PC-3 (cell line): ENCODE data around the gene BANK1. TPM values are rescaled to one million over a fixed set of nuclear protein-coding genes. Genes with fewer than 3 reads are reported as not detected.

Source experiments
- ATAC-seq: fragments of 200-7000 bp; cut with Tn5 transposase; 2 replicates; pipeline ENCODE4 v1.9.1; 2020; ENCODE audit warnings: mild to moderate bottlenecking, moderate library complexity
- BruUV-seq: library from RNA; stranded (reverse); fragments of 400-500 nt; replicated peaks from 2 replicates; lab custom pipeline; 2021; lab: Mats Ljungman, UMichigan
- CTCF ChIA-PET: fragments of 300-600 bp; sonication (Branson Sonifier 250); formaldehyde crosslinking; loops from one replicate; lab custom pipeline; 2022; ENCODE audit warnings: antibody characterized with exemption; lab: Charles Lee
- POLR2A ChIA-PET: fragments of 300-600 bp; sonication (Branson Sonifier 250); formaldehyde crosslinking; loops from one replicate; lab custom pipeline; 2022; ENCODE audit warnings: antibody characterized with exemption; ENCODE audit not compliant: unreplicated experiment; lab: Charles Lee
- DNase-seq: peaks from one replicate; pipeline ENCODE4 v3.0.0-alpha.2; 2015
- H2AFZ ChIP-seq: fragments of 300-600 bp; sonication (generic); 2 replicates; pipeline ENCODE4 v1.6.0; 2016; ENCODE audit warnings: antibody characterized with exemption, low read length
- H3F3A ChIP-seq: fragments of 300-600 bp; sonication (generic); one replicate; pipeline ENCODE4 v1.6.0; 2017; ENCODE audit warnings: antibody characterized with exemption, low read length, control low read depth, mild to moderate bottlenecking; ENCODE audit not compliant: unreplicated experiment
- H3K27ac ChIP-seq: fragments of 300-600 bp; sonication (generic); 2 replicates; pipeline ENCODE4 v1.5.1; 2016; ENCODE audit warnings: mild to moderate bottlenecking, low read length
- H3K27me3 ChIP-seq: fragments of 300-600 bp; sonication (generic); 2 replicates; pipeline ENCODE4 v1.6.1; 2016; ENCODE audit warnings: low read length, mixed read lengths
- H3K36me3 ChIP-seq: fragments of 300-600 bp; sonication (generic); 2 replicates; pipeline ENCODE4 v1.6.1; 2016; ENCODE audit warnings: low read depth, mixed run types, low read length, mixed read lengths
- H3K4me1 ChIP-seq: fragments of 300-600 bp; sonication (generic); 2 replicates; pipeline ENCODE4 v1.5.1; 2016; ENCODE audit warnings: low read length; ENCODE audit not compliant: insufficient read depth
- H3K4me2 ChIP-seq: fragments of 300-600 bp; sonication (generic); 2 replicates; pipeline ENCODE4 v1.6.0; 2016; ENCODE audit warnings: low read length
- H3K4me3 ChIP-seq: fragments of 300-600 bp; sonication (generic); 2 replicates; pipeline ENCODE4 v1.5.1; 2016; ENCODE audit warnings: mild to moderate bottlenecking, low read length, mixed read lengths
- H3K79me2 ChIP-seq: fragments of 300-600 bp; sonication (generic); 2 replicates; pipeline ENCODE4 v1.6.1; 2017; ENCODE audit warnings: low read length, mixed read lengths
- H3K9ac ChIP-seq: fragments of 300-600 bp; sonication (generic); 2 replicates; pipeline ENCODE4 v1.6.0; 2016; ENCODE audit warnings: mild to moderate bottlenecking, low read length
- H3K9me2 ChIP-seq: fragments of 300-600 bp; sonication (generic); replicated peaks from 2 replicates; pipeline ENCODE4 v1.6.1; 2016; ENCODE audit warnings: mixed run types, low read length, mixed read lengths
- H3K9me3 ChIP-seq: fragments of 300-600 bp; sonication (generic); 2 replicates; pipeline ENCODE4 v1.6.1; 2016; ENCODE audit warnings: low read length, mixed read lengths
- H4K20me1 ChIP-seq: fragments of 300-600 bp; sonication (generic); 2 replicates; pipeline ENCODE4 v1.6.1; 2016; ENCODE audit warnings: low read length, mixed read lengths
- EZH2 ChIP-seq: fragments of 300-600 bp; sonication (generic); IDR thresholded peaks from one replicate; pipeline ENCODE4 v1.6.1; 2017; ENCODE audit warnings: antibody characterized with exemption, mild to moderate bottlenecking, low read length; ENCODE audit not compliant: unreplicated experiment
- EZH2phosphoT487 ChIP-seq: fragments of 300-600 bp; sonication (generic); IDR thresholded peaks from 2 replicates; pipeline ENCODE4 v1.6.1; 2018; ENCODE audit warnings: mild to moderate bottlenecking, antibody characterized with exemption, low read length, borderline replicate concordance
- intact Hi-C: fragments of 100-400 bp; cut with micrococcal nuclease; formaldehyde crosslinking; loops from 2 replicates; pipeline ENCODE4 v1.9.0; 2023
- total RNA-seq: library from RNA; depleted of rRNA; stranded (reverse); fragments of >200 nt; gene quantifications from 2 replicates; pipeline ENCODE4 v1.2.3, GENCODE V29; 2014
- TF ChIP-seq, protein P1 (sequence below): fragments of 300-600 bp; sonication (generic); conservative IDR thresholded peaks from 2 replicates; pipeline ENCODE4 v1.5.1; 2017; ENCODE audit warnings: antibody characterized with exemption, low read depth, mild to moderate bottlenecking, low read length

The BANK1 gene
- total RNA-seq, 1 experiment from 2014 or later: 1.5 TPM

- no peaks in the 10 kb centered on the region for H3F3A ChIP-seq
- ATAC-seq: no peak
- no peaks in the 10 kb centered on the region for H3K9me2 ChIP-seq
- H3K4me1 ChIP-seq: 0 out of 2 replicates have a peak, but pooled peaks cover 4% of the 10 kb centered on the region
- H2AFZ ChIP-seq: no peak overlapping the region
- no peaks in the 10 kb centered on the region for H3K9me3 ChIP-seq
- no peak overlapping the region for H3K27ac ChIP-seq
- H3K9ac ChIP-seq: no peak overlapping the region
- no peaks in the 10 kb centered on the region for H3K79me2 ChIP-seq
- no TSS peak for BruUV-seq
- no peak overlapping the region for H3K4me3 ChIP-seq
- no peaks in the 10 kb centered on the region for H3K27me3 ChIP-seq
- TF ChIP-seq, protein P1, sequence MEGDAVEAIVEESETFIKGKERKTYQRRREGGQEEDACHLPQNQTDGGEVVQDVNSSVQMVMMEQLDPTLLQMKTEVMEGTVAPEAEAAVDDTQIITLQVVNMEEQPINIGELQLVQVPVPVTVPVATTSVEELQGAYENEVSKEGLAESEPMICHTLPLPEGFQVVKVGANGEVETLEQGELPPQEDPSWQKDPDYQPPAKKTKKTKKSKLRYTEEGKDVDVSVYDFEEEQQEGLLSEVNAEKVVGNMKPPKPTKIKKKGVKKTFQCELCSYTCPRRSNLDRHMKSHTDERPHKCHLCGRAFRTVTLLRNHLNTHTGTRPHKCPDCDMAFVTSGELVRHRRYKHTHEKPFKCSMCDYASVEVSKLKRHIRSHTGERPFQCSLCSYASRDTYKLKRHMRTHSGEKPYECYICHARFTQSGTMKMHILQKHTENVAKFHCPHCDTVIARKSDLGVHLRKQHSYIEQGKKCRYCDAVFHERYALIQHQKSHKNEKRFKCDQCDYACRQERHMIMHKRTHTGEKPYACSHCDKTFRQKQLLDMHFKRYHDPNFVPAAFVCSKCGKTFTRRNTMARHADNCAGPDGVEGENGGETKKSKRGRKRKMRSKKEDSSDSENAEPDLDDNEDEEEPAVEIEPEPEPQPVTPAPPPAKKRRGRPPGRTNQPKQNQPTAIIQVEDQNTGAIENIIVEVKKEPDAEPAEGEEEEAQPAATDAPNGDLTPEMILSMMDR: no peak
- TF ChIP-seq EZH2: no peak
- TF ChIP-seq EZH2phosphoT487: no peak
- no peak for DNase-seq
- ChIA-PET CTCF (no interaction called here), POLR2A (no interaction called here)
- H4K20me1 ChIP-seq: no peaks in the 10 kb centered on the region
- no peak overlapping the region for H3K4me2 ChIP-seq
- intact Hi-C loops: no loop called here
- H3K36me3 ChIP-seq: no peaks in the 10 kb centered on the region
These were observed 201.9 kb downstream of the BANK1 start for GRCh38 chr4:101992446-101992845.

DNA sequence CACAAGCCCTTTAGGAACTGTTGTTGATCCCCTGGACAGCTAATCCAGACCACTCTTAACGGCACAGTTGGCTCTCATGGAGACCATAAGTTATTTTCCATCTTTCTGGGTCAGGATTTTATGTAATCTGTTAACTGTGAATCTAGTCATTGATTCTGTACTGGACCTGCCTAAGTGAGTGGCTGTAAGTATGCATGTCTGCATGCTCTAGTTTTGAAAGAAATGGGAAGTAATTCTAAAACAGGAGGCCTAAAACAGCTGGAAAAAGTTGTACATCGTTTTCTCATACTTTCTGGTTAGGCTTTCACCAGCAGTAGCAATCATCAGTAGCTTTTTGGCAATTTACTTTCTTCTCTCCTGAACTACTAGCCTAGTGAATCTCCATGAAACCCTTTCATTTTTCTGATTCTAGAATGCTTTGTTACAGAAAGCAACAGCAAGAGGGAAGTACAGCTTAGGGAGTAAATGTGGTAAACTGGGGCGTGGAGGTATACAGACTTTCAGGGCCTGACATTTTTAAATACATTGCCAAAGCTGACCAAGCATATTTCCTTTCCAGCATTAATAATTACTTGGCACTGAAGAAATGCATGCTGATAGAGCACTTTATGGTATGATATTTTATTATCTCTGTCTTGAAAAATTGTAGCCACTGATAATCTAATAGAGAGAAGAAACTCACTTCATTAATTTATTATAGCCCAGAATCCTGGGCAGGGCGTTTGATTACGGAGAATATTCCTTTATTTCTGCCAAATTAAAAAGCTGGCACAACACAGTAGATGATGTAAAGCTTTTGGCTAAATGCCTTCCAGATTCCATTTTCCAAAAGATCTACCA, 202.7 kb downstream of the BANK1 start:
- Histone ChIP-seq H3K27me3 (no peaks in the 10 kb centered on the region), H3K9me3 (no peaks in the 10 kb centered on the region), H3K4me3 (no peak overlapping the region), H3F3A (no peaks in the 10 kb centered on the region), H2AFZ (no peak overlapping the region), H3K27ac (no peak overlapping the region), H3K79me2 (no peaks in the 10 kb centered on the region), H3K4me1 (0 out of 2 replicates have a peak, but pooled peaks cover 4% of the 10 kb centered on the region), H3K9me2 (no peaks in the 10 kb centered on the region), H4K20me1 (no peaks in the 10 kb centered on the region), H3K4me2 (no peak overlapping the region), H3K9ac (no peak overlapping the region), H3K36me3 (no peaks in the 10 kb centered on the region)
- DNase-seq (no peak), ATAC-seq (no peak)
- ChIA-PET CTCF (no interaction called here), POLR2A (no interaction called here)
- BruUV-seq: no TSS peak
- no peak for TF ChIP-seq EZH2
- TF ChIP-seq EZH2phosphoT487: no peak
- TF ChIP-seq, protein P1: no peak
- intact Hi-C loops: no loop called here
